B cell (primary cell): ENCODE measurements around the gene CRTAC1. TPM values are rescaled to one million over a fixed set of nuclear protein-coding genes. Genes with fewer than 3 reads are reported as not detected.

ENCODE experiments used
- ATAC-seq: fragments of 200-7000 bp; cut with Tn5 transposase; one replicate; pipeline ENCODE4 v1.10.0; 2021; ENCODE audit warnings: low read depth, mild to moderate bottlenecking, moderate number of reproducible peaks, moderate library complexity
- CTCF ChIA-PET: fragments of 350-600 bp; sonication (Branson Sonifier 250); formaldehyde crosslinking; loops from one replicate; lab custom pipeline; 2021; ENCODE audit warnings: antibody characterized with exemption, inconsistent platforms; lab: Charles Lee
- POLR2A ChIA-PET: fragments of 350-600 bp; sonication (Branson Sonifier 250); formaldehyde crosslinking; loops from one replicate; lab custom pipeline; 2021; ENCODE audit warnings: antibody characterized with exemption; lab: Charles Lee
- DNase-seq: peaks from one replicate; pipeline ENCODE4 v3.0.0; 2013
- H2AFZ ChIP-seq: 2 replicates; pipeline ENCODE4 v1.6.1; 2012; ENCODE audit warnings: mild to moderate bottlenecking, low read depth, low read length; ENCODE audit not compliant: insufficient read depth, poor library complexity, severe bottlenecking
- H3K27ac ChIP-seq, 2 donors: 1 replicate in 1 of 2; 2 replicates in 1 of 2; pipeline ENCODE4 v1.5.1; 2012 to 2013; ENCODE audit warnings: low read length in 2 of 2, mild to moderate bottlenecking in 2 of 2, moderate library complexity in 1 of 2
- H3K27me3 ChIP-seq, 4 experiments: fragments of 200-600 bp in 1 of 4; sonication (generic) in 1 of 4; replicated peaks in 1 of 4; 1 replicate in 2 of 4; 2 replicates in 2 of 4; pipeline versions ENCODE4 v1.6.1 to v1.7.0; 2013 to 2016; ENCODE audit warnings: low read length in 3 of 4, mild to moderate bottlenecking in 2 of 4, mixed read lengths in 1 of 4, moderate library complexity in 1 of 4; ENCODE audit not compliant: insufficient read depth in 4 of 4, control insufficient read depth in 3 of 4; ENCODE audit errors: control extremely low read depth in 1 of 4
- H3K36me3 ChIP-seq, 2 experiments: replicated peaks in 1 of 2; 1 replicate in 1 of 2; 2 replicates in 1 of 2; pipeline versions ENCODE4 v1.6.1 to v1.7.1; 2013; ENCODE audit warnings: low read length in 1 of 2; ENCODE audit not compliant: insufficient read depth in 2 of 2, control insufficient read depth in 1 of 2; ENCODE audit errors: control extremely low read depth in 1 of 2, extremely low read depth in 1 of 2
- H3K4me1 ChIP-seq, 2 donors: fragments of 200-600 bp in 1 of 2; sonication (generic) in 1 of 2; 1 replicate in 1 of 2; 2 replicates in 1 of 2; pipeline versions ENCODE4 v1.5.1 to v1.6.1; 2013 to 2017; ENCODE audit warnings: low read length in 2 of 2; ENCODE audit not compliant: control insufficient read depth in 2 of 2, insufficient read depth in 2 of 2
- H3K4me2 ChIP-seq: replicated peaks from 2 replicates; pipeline ENCODE3; 2012; ENCODE audit warnings: mild to moderate bottlenecking, low read depth, low read length; ENCODE audit not compliant: poor library complexity, severe bottlenecking
- H3K4me3 ChIP-seq, 5 experiments: fragments of 200-600 bp in 1 of 5; sonication (generic) in 1 of 5; 1 replicate in 3 of 5; 2 replicates in 2 of 5; pipeline versions ENCODE4 v1.5.1 to v1.7.0; 2011 to 2016; ENCODE audit warnings: low read length in 4 of 5, mild to moderate bottlenecking in 4 of 5, low read depth in 2 of 5, control low read depth in 1 of 5, moderate library complexity in 1 of 5; ENCODE audit not compliant: insufficient read depth in 1 of 5; ENCODE audit errors: control extremely low read depth in 1 of 5, extremely low read depth in 1 of 5
- H3K79me2 ChIP-seq: fragments of 200-600 bp; sonication (generic); one replicate; pipeline ENCODE4 v1.6.0; 2016; ENCODE audit warnings: low read length; ENCODE audit not compliant: control insufficient read depth, insufficient read depth
- H3K9ac ChIP-seq: fragments of 200-600 bp; sonication (generic); 2 replicates; pipeline ENCODE4 v1.6.1; 2017; ENCODE audit warnings: mild to moderate bottlenecking, low read length, moderate library complexity
- H3K9me3 ChIP-seq, 3 donors: one replicate each; pipeline versions ENCODE4 v1.6.1 to v1.7.1; 2013; ENCODE audit warnings: low read length in 2 of 3; ENCODE audit not compliant: control insufficient read depth in 2 of 3, insufficient read depth in 1 of 3; ENCODE audit errors: control extremely low read depth in 1 of 3
- H4K20me1 ChIP-seq: 2 replicates; pipeline ENCODE4 v1.6.0; 2012; ENCODE audit warnings: mild to moderate bottlenecking, low read length; ENCODE audit not compliant: insufficient read depth, control insufficient read depth, poor library complexity, severe bottlenecking
- H3K27ac Mint-ChIP-seq: one replicate; pipeline ENCODE4 v1.8.0; 2021; ENCODE audit warnings: mixed read lengths
- H3K27me3 Mint-ChIP-seq: one replicate; pipeline ENCODE4 v1.8.0; 2021; ENCODE audit warnings: mixed read lengths
- H3K4me1 Mint-ChIP-seq: one replicate; pipeline ENCODE4 v1.8.0; 2021; ENCODE audit warnings: mixed read lengths
- H3K4me3 Mint-ChIP-seq: one replicate; pipeline ENCODE4 v1.8.0; 2021; ENCODE audit warnings: mixed read lengths
- H3K9me3 Mint-ChIP-seq: one replicate; pipeline ENCODE4 v1.8.0; 2022; ENCODE audit warnings: mixed read lengths; ENCODE audit not compliant: insufficient read depth
- CTCF ChIP-seq: fragments of 200-600 bp; IDR thresholded peaks from one replicate; pipeline ENCODE4 v1.8.0; 2022; ENCODE audit warnings: antibody characterized with exemption, mild to moderate bottlenecking
- EZH2 ChIP-seq: IDR thresholded peaks from 2 replicates; pipeline ENCODE4 v1.6.1; 2012; ENCODE audit warnings: borderline replicate concordance, low read depth, mild to moderate bottlenecking, moderate library complexity, low read length; ENCODE audit not compliant: insufficient read depth, poor library complexity, severe bottlenecking
- WGBS: methylation state at CpG from one replicate; pipeline ENCODE4 v1.1.5; 2013; ENCODE audit warnings: missing lambda C conversion rate; ENCODE audit not compliant: insufficient coverage; 5-methylcytosine and 5-hydroxymethylcytosine counted together
- intact Hi-C: fragments of 100-400 bp; cut with micrococcal nuclease; formaldehyde crosslinking; loops from one replicate; pipeline ENCODE4 v1.10.0; 2022
- polyA plus RNA-seq: library from polyadenylated mRNA; depleted of rRNA; stranded (reverse); fragments of >200 nt; gene quantifications from 2 replicates; pipeline ENCODE4 v1.2.3, GENCODE V29; 2012
- total RNA-seq, 2 donors: library from RNA; stranded (reverse); fragments of 120-200 nt in 1 of 2; gene quantifications; 1 replicate in 1 of 2; 2 replicates in 1 of 2; pipeline versions ENCODE4 v1.2.3 to v1.2.4, GENCODE V29; 2013 to 2022

Gene CRTAC1
- total and polyA plus RNA-seq, 2 donors (not counting 1 experiment from before 2014, with no cell fraction given), result not detected

GRCh38 chr10:97868134-97868685 lies 162.2 kb downstream of the CRTAC1 start:
- Histone ChIP-seq H3K4me3 (no peak overlapping the region), H3K27me3 (peaks cover 0 to 10% (median 5%) of the 10 kb centered on the region in 4 experiments)
- 80% methylated on average over 4 of the region's 4 CpGs for WGBS

More at GRCh38 chr10:97868134-97868685, 162.2 kb downstream of the CRTAC1 start:
- Mint-ChIP-seq H3K4me3 (no peak overlapping the region), H3K9me3 (no peaks in the 10 kb centered on the region), H3K27ac (no peak overlapping the region), H3K27me3 (peaks cover 19% of the 10 kb centered on the region), H3K4me1 (peaks cover 3% of the 10 kb centered on the region)
- Histone ChIP-seq H3K4me2 (no peak overlapping the region), H3K9ac (no peak overlapping the region), H3K4me1 (peaks cover 3 to 7% of the 10 kb centered on the region in 2 donors), H3K79me2 (no peaks in the 10 kb centered on the region), H3K9me3 (no peaks in the 10 kb centered on the region), H4K20me1 (no peaks in the 10 kb centered on the region), H2AFZ (no peak overlapping the region), H3K27ac (no peak overlapping the region), H3K36me3 (no peaks in the 10 kb centered on the region)
- DNase-seq (no peak), ATAC-seq (no peak)
- CTCF ChIA-PET, result interaction anchor here (0.6 to 1.4 kb wide), 3 partner anchors 75 to 178 kb away, joined by 3 read pairs; no protein-coding TSS in a partner anchor
- TF ChIP-seq EZH2 (no peak), CTCF (no peak)
- intact Hi-C loops, result no loop called here
- POLR2A ChIA-PET, result no interaction called here
